ENCODE measurements around the gene FSTL4.

DNA sequence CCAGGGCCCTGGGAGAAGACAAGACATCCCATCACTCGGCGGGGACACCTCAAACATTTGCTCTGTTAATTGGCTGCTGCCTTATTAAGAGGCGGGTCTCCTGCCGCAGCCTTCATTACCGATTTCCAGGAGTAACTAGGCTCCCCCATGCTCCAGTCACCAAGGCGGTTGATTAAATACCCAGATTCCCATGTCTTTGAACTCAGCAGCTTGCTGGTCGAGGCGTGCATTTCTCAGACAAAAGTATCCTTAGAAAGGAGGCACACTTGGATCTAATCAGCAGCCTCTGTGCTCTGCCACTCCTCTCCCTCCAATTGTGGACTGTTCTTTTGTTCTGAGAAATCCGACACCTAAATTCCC lies 228.8 kb downstream of the FSTL4 start:
- TF ChIP-seq, protein P1, sequence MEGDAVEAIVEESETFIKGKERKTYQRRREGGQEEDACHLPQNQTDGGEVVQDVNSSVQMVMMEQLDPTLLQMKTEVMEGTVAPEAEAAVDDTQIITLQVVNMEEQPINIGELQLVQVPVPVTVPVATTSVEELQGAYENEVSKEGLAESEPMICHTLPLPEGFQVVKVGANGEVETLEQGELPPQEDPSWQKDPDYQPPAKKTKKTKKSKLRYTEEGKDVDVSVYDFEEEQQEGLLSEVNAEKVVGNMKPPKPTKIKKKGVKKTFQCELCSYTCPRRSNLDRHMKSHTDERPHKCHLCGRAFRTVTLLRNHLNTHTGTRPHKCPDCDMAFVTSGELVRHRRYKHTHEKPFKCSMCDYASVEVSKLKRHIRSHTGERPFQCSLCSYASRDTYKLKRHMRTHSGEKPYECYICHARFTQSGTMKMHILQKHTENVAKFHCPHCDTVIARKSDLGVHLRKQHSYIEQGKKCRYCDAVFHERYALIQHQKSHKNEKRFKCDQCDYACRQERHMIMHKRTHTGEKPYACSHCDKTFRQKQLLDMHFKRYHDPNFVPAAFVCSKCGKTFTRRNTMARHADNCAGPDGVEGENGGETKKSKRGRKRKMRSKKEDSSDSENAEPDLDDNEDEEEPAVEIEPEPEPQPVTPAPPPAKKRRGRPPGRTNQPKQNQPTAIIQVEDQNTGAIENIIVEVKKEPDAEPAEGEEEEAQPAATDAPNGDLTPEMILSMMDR (conservative IDR thresholded peaks at IDR 0.05), result no peak
- TF ChIP-seq EZH2 (IDR thresholded peaks at IDR 0.05; ENCODE audit: low read depth), result no peak
